H9 (cell line): ENCODE data around the gene FBXL13. TPM values are rescaled to one million over a fixed set of nuclear protein-coding genes. Genes with fewer than 3 reads are reported as not detected.
"Not testable (repeated sequence)": the region's sequence is repeated elsewhere in the genome, so short reads cannot be mapped to it uniquely, and the experiment has no call there.

Experiments used
- DNase-seq: peaks from one replicate; pipeline ENCODE4 v3.0.0-alpha.2; 2017
- H2AFZ ChIP-seq: one replicate; pipeline ENCODE4 v1.6.1; 2013; ENCODE audit warnings: mild to moderate bottlenecking, low read length, control low read depth, moderate library complexity
- H2AK5ac ChIP-seq: 2 replicates; pipeline ENCODE4 v1.6.1; 2013; ENCODE audit warnings: low read length, control low read depth, mixed read lengths; ENCODE audit not compliant: insufficient read length
- H2BK120ac ChIP-seq: one replicate; pipeline ENCODE4 v1.6.1; 2013; ENCODE audit warnings: low read depth, mild to moderate bottlenecking, low read length, control low read depth, inconsistent platforms; ENCODE audit not compliant: poor library complexity, severe bottlenecking
- H2BK12ac ChIP-seq: 2 replicates; pipeline ENCODE4 v1.6.1; 2013; ENCODE audit warnings: low read length, control low read depth, mixed read lengths, low read depth; ENCODE audit not compliant: insufficient read length
- H2BK15ac ChIP-seq: 2 replicates; pipeline ENCODE4 v1.6.1; 2013; ENCODE audit warnings: low read depth, low read length, control low read depth
- H2BK20ac ChIP-seq: one replicate; pipeline ENCODE4 v1.6.1; 2013; ENCODE audit warnings: low read depth, mild to moderate bottlenecking, low read length, control low read depth, inconsistent platforms; ENCODE audit not compliant: poor library complexity, severe bottlenecking
- H2BK5ac ChIP-seq: 2 replicates; pipeline ENCODE4 v1.6.1; 2013; ENCODE audit warnings: low read length, control low read depth, mixed read lengths; ENCODE audit not compliant: insufficient read length
- H3K14ac ChIP-seq: 2 replicates; pipeline ENCODE4 v1.6.1; 2013; ENCODE audit warnings: low read length, control low read depth; ENCODE audit not compliant: insufficient read depth
- H3K18ac ChIP-seq: 2 replicates; pipeline ENCODE4 v1.6.1; 2013; ENCODE audit warnings: low read depth, mild to moderate bottlenecking, mixed read lengths, low read length, control low read depth; ENCODE audit not compliant: insufficient read length
- H3K23ac ChIP-seq: 2 replicates; pipeline ENCODE4 v1.6.1; 2013; ENCODE audit warnings: low read length, control low read depth, mixed read lengths, low read depth; ENCODE audit not compliant: insufficient read length
- H3K23me2 ChIP-seq: 2 replicates; pipeline ENCODE4 v1.6.1; 2013; ENCODE audit warnings: low read depth, mild to moderate bottlenecking, mixed read lengths, low read length, control low read depth; ENCODE audit not compliant: insufficient read length, poor library complexity, severe bottlenecking
- H3K27ac ChIP-seq: 2 replicates; pipeline ENCODE4 v1.5.1; 2013; ENCODE audit warnings: low read length, control low read depth, mixed read lengths, low read depth; ENCODE audit not compliant: insufficient read length
- H3K27me3 ChIP-seq: 2 replicates; pipeline ENCODE4 v1.6.1; 2013; ENCODE audit warnings: low read length, control low read depth, inconsistent platforms; ENCODE audit not compliant: insufficient read depth
- H3K4ac ChIP-seq: 2 replicates; pipeline ENCODE4 v1.6.1; 2013; ENCODE audit warnings: low read depth, mild to moderate bottlenecking, control low read depth, inconsistent platforms, low read length, moderate library complexity
- H3K4me1 ChIP-seq: 2 replicates; pipeline ENCODE4 v1.6.1; 2013; ENCODE audit warnings: low read length, control low read depth, inconsistent platforms; ENCODE audit not compliant: insufficient read depth
- H3K4me2 ChIP-seq: 2 replicates; pipeline ENCODE4 v1.6.1; 2013; ENCODE audit warnings: low read length, control low read depth, mixed read lengths; ENCODE audit not compliant: insufficient read length, insufficient read depth
- H3K56ac ChIP-seq: 2 replicates; pipeline ENCODE4 v1.6.1; 2013; ENCODE audit warnings: low read depth, mild to moderate bottlenecking, mixed read lengths, low read length, control low read depth; ENCODE audit not compliant: insufficient read length
- H3K79me1 ChIP-seq: 2 replicates; pipeline ENCODE4 v1.6.1; 2013; ENCODE audit warnings: low read depth, mild to moderate bottlenecking, moderate library complexity, low read length, control low read depth, inconsistent platforms; ENCODE audit not compliant: insufficient read depth, poor library complexity, severe bottlenecking
- H3K79me2 ChIP-seq: 2 replicates; pipeline ENCODE4 v1.6.1; 2013; ENCODE audit warnings: low read length, control low read depth, inconsistent platforms; ENCODE audit not compliant: insufficient read depth
- H3K9ac ChIP-seq: 2 replicates; pipeline ENCODE4 v1.6.1; 2013; ENCODE audit warnings: low read length, control low read depth, mixed read lengths; ENCODE audit not compliant: insufficient read length; ENCODE audit errors: extremely low read depth
- H3K9me3 ChIP-seq: one replicate; pipeline ENCODE4 v1.6.1; 2013; ENCODE audit warnings: low read depth, low read length, inconsistent platforms; ENCODE audit not compliant: control insufficient read depth
- H3T11ph ChIP-seq: one replicate; pipeline ENCODE4 v1.6.1; 2013; ENCODE audit warnings: mild to moderate bottlenecking, low read length, control low read depth, inconsistent platforms
- H4K20me1 ChIP-seq: one replicate; pipeline ENCODE4 v1.6.1; 2013; ENCODE audit not compliant: control insufficient read depth, insufficient read length, insufficient read depth
- H4K5ac ChIP-seq: 2 replicates; pipeline ENCODE4 v1.6.1; 2013; ENCODE audit warnings: low read depth, mild to moderate bottlenecking, mixed read lengths, low read length, control low read depth; ENCODE audit not compliant: insufficient read length
- H4K8ac ChIP-seq: replicated peaks from 2 replicates; pipeline ENCODE4 v1.6.1; 2013; ENCODE audit warnings: low read length, control low read depth, mixed read lengths, low read depth; ENCODE audit not compliant: insufficient read length
- H4K91ac ChIP-seq: 2 replicates; pipeline ENCODE4 v1.6.1; 2013; ENCODE audit warnings: low read depth, mild to moderate bottlenecking, moderate library complexity, mixed read lengths, low read length, control low read depth; ENCODE audit not compliant: insufficient read length
- H3K27ac Mint-ChIP-seq, 3 experiments: 2 replicates in 2 of 3; 3 replicates in 1 of 3; pipeline ENCODE4 v1.8.0; 2020 to 2021; ENCODE audit warnings: mixed read lengths in 3 of 3, mild to moderate bottlenecking in 1 of 3, moderate library complexity in 1 of 3
- H3K27me3 Mint-ChIP-seq: 2 replicates; pipeline ENCODE4 v1.8.0; 2021; ENCODE audit warnings: low read depth, mild to moderate bottlenecking, moderate library complexity, mixed read lengths
- H3K36me3 Mint-ChIP-seq, 3 experiments: 2 replicates in 2 of 3; 3 replicates in 1 of 3; pipeline ENCODE4 v1.8.0; 2020 to 2021; ENCODE audit warnings: low read depth in 3 of 3, mixed read lengths in 3 of 3; ENCODE audit not compliant: insufficient read depth in 1 of 3
- H3K4me1 Mint-ChIP-seq, 2 experiments: 2 replicates each; pipeline ENCODE4 v1.8.0; 2020; ENCODE audit warnings: mixed read lengths in 2 of 2
- H3K4me3 Mint-ChIP-seq, 2 experiments: 2 replicates in 1 of 2; 3 replicates in 1 of 2; pipeline ENCODE4 v1.8.0; 2020 to 2021; ENCODE audit warnings: mild to moderate bottlenecking in 2 of 2, mixed read lengths in 2 of 2, moderate library complexity in 1 of 2
- H3K9me3 Mint-ChIP-seq, 2 experiments: 2 replicates in 1 of 2; 3 replicates in 1 of 2; pipeline ENCODE4 v1.8.0; 2020; ENCODE audit warnings: mild to moderate bottlenecking in 2 of 2, mixed read lengths in 2 of 2, moderate library complexity in 1 of 2
- WGBS: extraction: QIAGEN DNeasy Blood & Tissue Kit; methylation state at CpG from one replicate; pipeline ENCODE4 v1.1.7; 2013; ENCODE audit warnings: missing lambda C conversion rate, low lambda C conversion rate, mixed read lengths; ENCODE audit not compliant: insufficient read length; ENCODE audit errors: extremely low coverage; 5-methylcytosine and 5-hydroxymethylcytosine counted together
- total RNA-seq: library from RNA; stranded (reverse); gene quantifications from 2 replicates; pipeline ENCODE4 v1.2.1, GENCODE V29; 2021
- TF ChIP-seq, protein P1 (sequence below): fragments of 200-600 bp; sonication (generic); conservative IDR thresholded peaks from 3 replicates; pipeline ENCODE4 v1.8.0; 2021; ENCODE audit warnings: antibody characterized with exemption, mild to moderate bottlenecking

The FBXL13 gene
- total RNA-seq, 1 experiment from 2014 or later = 4.4 TPM

- H3K56ac ChIP-seq = no peak overlapping the region
- H2BK120ac ChIP-seq = no peak overlapping the region
- no peak overlapping the region for H4K5ac ChIP-seq
- H3K9ac ChIP-seq = no peak overlapping the region
- H2AK5ac ChIP-seq = no peak overlapping the region
- H3K23ac ChIP-seq = no peak overlapping the region
- no peak overlapping the region for H2BK20ac ChIP-seq
- TF ChIP-seq, protein P1, sequence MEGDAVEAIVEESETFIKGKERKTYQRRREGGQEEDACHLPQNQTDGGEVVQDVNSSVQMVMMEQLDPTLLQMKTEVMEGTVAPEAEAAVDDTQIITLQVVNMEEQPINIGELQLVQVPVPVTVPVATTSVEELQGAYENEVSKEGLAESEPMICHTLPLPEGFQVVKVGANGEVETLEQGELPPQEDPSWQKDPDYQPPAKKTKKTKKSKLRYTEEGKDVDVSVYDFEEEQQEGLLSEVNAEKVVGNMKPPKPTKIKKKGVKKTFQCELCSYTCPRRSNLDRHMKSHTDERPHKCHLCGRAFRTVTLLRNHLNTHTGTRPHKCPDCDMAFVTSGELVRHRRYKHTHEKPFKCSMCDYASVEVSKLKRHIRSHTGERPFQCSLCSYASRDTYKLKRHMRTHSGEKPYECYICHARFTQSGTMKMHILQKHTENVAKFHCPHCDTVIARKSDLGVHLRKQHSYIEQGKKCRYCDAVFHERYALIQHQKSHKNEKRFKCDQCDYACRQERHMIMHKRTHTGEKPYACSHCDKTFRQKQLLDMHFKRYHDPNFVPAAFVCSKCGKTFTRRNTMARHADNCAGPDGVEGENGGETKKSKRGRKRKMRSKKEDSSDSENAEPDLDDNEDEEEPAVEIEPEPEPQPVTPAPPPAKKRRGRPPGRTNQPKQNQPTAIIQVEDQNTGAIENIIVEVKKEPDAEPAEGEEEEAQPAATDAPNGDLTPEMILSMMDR = no peak
- H4K91ac ChIP-seq = no peak overlapping the region
- H3T11ph ChIP-seq = no peak overlapping the region
- H2AFZ ChIP-seq = no peak overlapping the region
- Mint-ChIP-seq H3K4me3 (no peak overlapping the region), H3K27ac (no peak overlapping the region), H3K4me1 (no peaks in the 10 kb centered on the region), H3K36me3 (peaks cover 0 to 1% (median 0%) of the 10 kb centered on the region in 3 experiments; a peak in 1 of 7 replicates), H3K9me3 (no peaks in the 10 kb centered on the region), H3K27me3 (no peaks in the 10 kb centered on the region; the same call in none of the 2 replicates)
- no peak overlapping the region for H3K14ac ChIP-seq
- H3K23me2 ChIP-seq = no peaks in the 10 kb centered on the region
- H2BK5ac ChIP-seq = no peak overlapping the region
- DNase-seq = no peak
- H2BK15ac ChIP-seq = no peak overlapping the region
- no peaks in the 10 kb centered on the region for H4K20me1 ChIP-seq
- H3K18ac ChIP-seq = no peak overlapping the region
- no peaks in the 10 kb centered on the region for H3K9me3 ChIP-seq
- no peaks in the 10 kb centered on the region for H3K4me1 ChIP-seq
- H3K27me3 ChIP-seq = no peaks in the 10 kb centered on the region
- no peaks in the 10 kb centered on the region for H3K79me2 ChIP-seq
- no peaks in the 10 kb centered on the region for H3K79me1 ChIP-seq
- no peak overlapping the region for H4K8ac ChIP-seq
- H2BK12ac ChIP-seq = no peak overlapping the region
- WGBS = no CpG with 5 or more reads among the region's 5 CpGs
- no peak overlapping the region for H3K27ac ChIP-seq
- no peak overlapping the region for H3K4ac ChIP-seq
- H3K4me2 ChIP-seq = no peak overlapping the region
These were observed 77.6 kb downstream of the FBXL13 start for GRCh38 chr7:102996957-102997356.

GRCh38 chr7:102995609-102996008 is 79.0 kb downstream of the FBXL13 start:
- H3K4me1 Mint-ChIP-seq, H4K8ac ChIP-seq, H3K27ac ChIP-seq, H3K9me3 ChIP-seq, H3K27me3 ChIP-seq, H3K27me3 Mint-ChIP-seq, H3K4me3 Mint-ChIP-seq, H2BK20ac ChIP-seq, H3K27ac Mint-ChIP-seq, H4K5ac ChIP-seq, H2BK12ac ChIP-seq, H3K79me2 ChIP-seq, H2BK5ac ChIP-seq, DNase-seq, H2AK5ac ChIP-seq, H2BK120ac ChIP-seq, H3K4ac ChIP-seq, H2BK15ac ChIP-seq, H3K23me2 ChIP-seq, H3K18ac ChIP-seq, H3K4me1 ChIP-seq, H3K79me1 ChIP-seq, H3K23ac ChIP-seq, H3K4me2 ChIP-seq, H4K91ac ChIP-seq, H3K14ac ChIP-seq, H3K9ac ChIP-seq, H3K36me3 Mint-ChIP-seq, H4K20me1 ChIP-seq, H2AFZ ChIP-seq, H3K56ac ChIP-seq, H3K9me3 Mint-ChIP-seq, H3T11ph ChIP-seq: not testable (repeated sequence)
- no CpG with 5 or more reads among the region's 5 CpGs for WGBS
